Epithelial cell of esophagus (primary cell): Measurements from ENCODE around the gene SIRT4.

Experiments
- DNase-seq: peaks from one replicate; pipeline ENCODE4 v3.0.0; 2010; ENCODE audit warnings: low read depth
- H3K4me3 ChIP-seq: 2 replicates; pipeline ENCODE4 v1.5.1; 2011; ENCODE audit warnings: mild to moderate bottlenecking, low read length, control low read depth
- TF ChIP-seq, protein P1 (sequence below): IDR thresholded peaks from 2 replicates; pipeline ENCODE4 v1.5.1; 2011; ENCODE audit warnings: low read depth, mild to moderate bottlenecking, low read length, control low read depth, inconsistent platforms; ENCODE audit not compliant: insufficient read depth; ENCODE audit errors: missing control alignments

SIRT4 gene

GRCh38 chr12:120286768-120287490, 15.2 kb upstream of the SIRT4 start:
- peak; percentile 76 for DNase-seq
- no peak overlapping the region for H3K4me3 ChIP-seq
- TF ChIP-seq, protein P1, sequence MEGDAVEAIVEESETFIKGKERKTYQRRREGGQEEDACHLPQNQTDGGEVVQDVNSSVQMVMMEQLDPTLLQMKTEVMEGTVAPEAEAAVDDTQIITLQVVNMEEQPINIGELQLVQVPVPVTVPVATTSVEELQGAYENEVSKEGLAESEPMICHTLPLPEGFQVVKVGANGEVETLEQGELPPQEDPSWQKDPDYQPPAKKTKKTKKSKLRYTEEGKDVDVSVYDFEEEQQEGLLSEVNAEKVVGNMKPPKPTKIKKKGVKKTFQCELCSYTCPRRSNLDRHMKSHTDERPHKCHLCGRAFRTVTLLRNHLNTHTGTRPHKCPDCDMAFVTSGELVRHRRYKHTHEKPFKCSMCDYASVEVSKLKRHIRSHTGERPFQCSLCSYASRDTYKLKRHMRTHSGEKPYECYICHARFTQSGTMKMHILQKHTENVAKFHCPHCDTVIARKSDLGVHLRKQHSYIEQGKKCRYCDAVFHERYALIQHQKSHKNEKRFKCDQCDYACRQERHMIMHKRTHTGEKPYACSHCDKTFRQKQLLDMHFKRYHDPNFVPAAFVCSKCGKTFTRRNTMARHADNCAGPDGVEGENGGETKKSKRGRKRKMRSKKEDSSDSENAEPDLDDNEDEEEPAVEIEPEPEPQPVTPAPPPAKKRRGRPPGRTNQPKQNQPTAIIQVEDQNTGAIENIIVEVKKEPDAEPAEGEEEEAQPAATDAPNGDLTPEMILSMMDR: no peak

DNA sequence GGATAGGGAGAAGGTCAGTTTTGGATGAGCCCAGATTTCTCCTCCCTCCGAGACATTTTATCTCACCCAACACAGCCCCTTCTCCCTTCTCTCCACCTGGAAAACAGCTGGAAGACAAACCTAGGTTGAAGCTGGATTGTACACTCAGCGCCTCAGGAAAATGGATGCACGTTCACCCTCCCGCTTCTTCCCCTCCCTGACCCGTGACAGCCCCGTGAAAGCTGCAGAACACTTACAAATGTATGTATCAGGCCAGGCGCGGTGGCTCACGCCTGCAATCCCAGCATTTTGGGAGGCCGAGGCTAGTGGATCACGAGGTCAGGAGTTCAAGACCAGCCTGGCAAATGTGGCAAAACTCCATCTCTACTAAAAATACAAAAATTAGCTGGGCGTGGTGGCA, 14.6 kb upstream of the SIRT4 start:
- DNase-seq: no peak
- H3K4me3 ChIP-seq: no peak overlapping the region
- TF ChIP-seq, protein P1: no peak

GRCh38 chr12:120290609-120291305, 11.4 kb upstream of the SIRT4 start:
- TF ChIP-seq, protein P1: no peak
- peak overlapping the region; percentile 38 for H3K4me3 ChIP-seq
- DNase-seq: peak; percentile 18

DNA sequence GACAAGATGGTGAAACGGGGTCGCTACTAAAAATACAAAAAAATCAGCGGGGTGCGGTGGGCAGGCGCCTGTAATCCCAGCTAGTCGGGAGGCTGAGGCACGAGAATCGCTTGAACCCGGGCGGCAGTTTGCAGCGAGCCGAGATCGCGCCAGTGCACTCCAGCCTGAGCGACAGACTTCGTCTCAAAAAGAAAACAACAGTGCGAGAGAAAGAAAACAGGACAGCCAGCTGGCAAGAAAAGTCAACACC, 9.8 kb upstream of the SIRT4 start:
- peak overlapping the region; percentile 72 for H3K4me3 ChIP-seq
- no peak for DNase-seq
- TF ChIP-seq, protein P1: no peak

GRCh38 chr12:120292661-120293531, 9.2 kb upstream of the SIRT4 start, which contains the start of gene RNU4-1:
TSS of gene RNU4-1 (minus strand) at chr12:120293237.
- TF ChIP-seq, protein P1: no peak

GRCh38 chr12:120314220-120314619, 12.1 kb downstream of the SIRT4 start:
- DNase-seq: no peak
- TF ChIP-seq, protein P1: peak; percentile 18
- H3K4me3 ChIP-seq: no peak overlapping the region

More at GRCh38 chr12:120292661-120293531, 9.2 kb upstream of the SIRT4 start, which contains the start of gene RNU4-1:
- peak; percentile 91 for DNase-seq
- H3K4me3 ChIP-seq: peak within 1 kb of the TSS; percentile 72
